ENCODE measurements around the gene HTR2C.
"Not testable (repeated sequence)": the region's sequence is repeated elsewhere in the genome, so short reads cannot be mapped to it uniquely, and the experiment has no call there.

HTR2C gene

GRCh38 chrX:114903618-114904017 is 319.7 kb downstream of the HTR2C start:
- TF ChIP-seq CTCF (conservative IDR thresholded peaks at IDR 0.05; ENCODE audit: low read length) = no peak
- no peak overlapping the region for H3K4me3 ChIP-seq (ENCODE audit: low read length)
- no peak for DNase-seq (ENCODE audit: low read depth)

- no peak overlapping the region for H3K4me3 ChIP-seq (ENCODE audit: low read length)
- no peak for DNase-seq (ENCODE audit: low read depth)
- no peak for TF ChIP-seq CTCF (conservative IDR thresholded peaks at IDR 0.05; ENCODE audit: low read length)
Observed at GRCh38 chrX:114905251-114905650, 321.4 kb downstream of the HTR2C start.

GRCh38 chrX:114906984-114907510 is 323.2 kb downstream of the HTR2C start:
- no peak for DNase-seq (ENCODE audit: low read depth)
- no peak for TF ChIP-seq CTCF (conservative IDR thresholded peaks at IDR 0.05; ENCODE audit: low read length)
- no peak overlapping the region for H3K4me3 ChIP-seq (ENCODE audit: low read length)

GRCh38 chrX:114924423-114924822 is 340.5 kb downstream of the HTR2C start:
- no peak for TF ChIP-seq CTCF (conservative IDR thresholded peaks at IDR 0.05; ENCODE audit: low read length)

GRCh38 chrX:114924856-114925255 is 341.0 kb downstream of the HTR2C start:
- no peak for TF ChIP-seq CTCF (conservative IDR thresholded peaks at IDR 0.05; ENCODE audit: low read length)
- no peak overlapping the region for H3K4me3 ChIP-seq (ENCODE audit: low read length)
- peak; percentile 52 for DNase-seq (ENCODE audit: low read depth)

More at GRCh38 chrX:114924423-114924822, 340.5 kb downstream of the HTR2C start:
- DNase-seq (ENCODE audit: low read depth) = peak; percentile 12
- no peak overlapping the region for H3K4me3 ChIP-seq (ENCODE audit: low read length)

- no peak overlapping the region for H3K4me3 ChIP-seq (ENCODE audit: low read length)
- no peak for TF ChIP-seq CTCF (conservative IDR thresholded peaks at IDR 0.05; ENCODE audit: low read length)
- no peak for DNase-seq (ENCODE audit: low read depth)
Observed at GRCh38 chrX:114930227-114930626, 346.3 kb downstream of the HTR2C start.

GRCh38 chrX:114932550-114932949 is 348.7 kb downstream of the HTR2C start:
- DNase-seq (ENCODE audit: low read depth) = no peak
- H3K4me3 ChIP-seq (ENCODE audit: low read length) = no peak overlapping the region
- no peak for TF ChIP-seq CTCF (conservative IDR thresholded peaks at IDR 0.05; ENCODE audit: low read length)

GRCh38 chrX:114933291-114933690 is 349.4 kb downstream of the HTR2C start:
- DNase-seq (ENCODE audit: low read depth); H3K4me3 ChIP-seq (ENCODE audit: low read length): not testable (repeated sequence)

- not testable (repeated sequence) for DNase-seq (ENCODE audit: low read depth); H3K4me3 ChIP-seq (ENCODE audit: low read length)
Observed at GRCh38 chrX:114937090-114937489, 353.2 kb downstream of the HTR2C start.
